ENCODE measurements around the gene C2orf15.
A peak's percentile ranks its signal among the peaks of the same experiment; 100 is the strongest.
"Not testable (repeated sequence)": the region's sequence is repeated elsewhere in the genome, so short reads cannot be mapped to it uniquely, and the experiment has no call there.

The C2orf15 gene

GRCh38 chr2:99111236-99111635, 30.3 kb upstream of the C2orf15 start:
- H3K27ac Mint-ChIP-seq: no peak overlapping the region
- TF ChIP-seq, protein P1, sequence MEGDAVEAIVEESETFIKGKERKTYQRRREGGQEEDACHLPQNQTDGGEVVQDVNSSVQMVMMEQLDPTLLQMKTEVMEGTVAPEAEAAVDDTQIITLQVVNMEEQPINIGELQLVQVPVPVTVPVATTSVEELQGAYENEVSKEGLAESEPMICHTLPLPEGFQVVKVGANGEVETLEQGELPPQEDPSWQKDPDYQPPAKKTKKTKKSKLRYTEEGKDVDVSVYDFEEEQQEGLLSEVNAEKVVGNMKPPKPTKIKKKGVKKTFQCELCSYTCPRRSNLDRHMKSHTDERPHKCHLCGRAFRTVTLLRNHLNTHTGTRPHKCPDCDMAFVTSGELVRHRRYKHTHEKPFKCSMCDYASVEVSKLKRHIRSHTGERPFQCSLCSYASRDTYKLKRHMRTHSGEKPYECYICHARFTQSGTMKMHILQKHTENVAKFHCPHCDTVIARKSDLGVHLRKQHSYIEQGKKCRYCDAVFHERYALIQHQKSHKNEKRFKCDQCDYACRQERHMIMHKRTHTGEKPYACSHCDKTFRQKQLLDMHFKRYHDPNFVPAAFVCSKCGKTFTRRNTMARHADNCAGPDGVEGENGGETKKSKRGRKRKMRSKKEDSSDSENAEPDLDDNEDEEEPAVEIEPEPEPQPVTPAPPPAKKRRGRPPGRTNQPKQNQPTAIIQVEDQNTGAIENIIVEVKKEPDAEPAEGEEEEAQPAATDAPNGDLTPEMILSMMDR (IDR thresholded peaks at IDR 0.05): no peak
- no peaks in the 10 kb centered on the region for H3K9me3 Mint-ChIP-seq

GRCh38 chr2:99111945-99112344, 29.6 kb upstream of the C2orf15 start:
- TF ChIP-seq, protein P1 (IDR thresholded peaks at IDR 0.05): no peak
- Mint-ChIP-seq H3K27me3 (ENCODE audit: low read depth, poor library complexity) (no peaks in the 10 kb centered on the region), H3K36me3 (ENCODE audit: low read depth) (no peaks in the 10 kb centered on the region), H3K4me1 (peaks cover 6% of the 10 kb centered on the region), H3K4me3 (no peak overlapping the region), H3K27ac (no peak overlapping the region), H3K9me3 (no peaks in the 10 kb centered on the region)
- no peak for DNase-seq

More at GRCh38 chr2:99111236-99111635, 30.3 kb upstream of the C2orf15 start:
- Mint-ChIP-seq H3K4me1 (peaks cover 6% of the 10 kb centered on the region), H3K36me3 (ENCODE audit: low read depth) (no peaks in the 10 kb centered on the region), H3K27me3 (ENCODE audit: low read depth, poor library complexity) (no peaks in the 10 kb centered on the region), H3K4me3 (no peak overlapping the region)
- DNase-seq: no peak

- no peaks in the 10 kb centered on the region for H3K27me3 Mint-ChIP-seq (ENCODE audit: low read depth, poor library complexity)
- TF ChIP-seq, protein P1 (IDR thresholded peaks at IDR 0.05): no peak
- H3K27ac Mint-ChIP-seq: no peak overlapping the region
- H3K4me3 Mint-ChIP-seq: no peak overlapping the region
- no peak for DNase-seq
- peaks cover 6% of the 10 kb centered on the region for H3K4me1 Mint-ChIP-seq
- H3K9me3 Mint-ChIP-seq: no peaks in the 10 kb centered on the region
- H3K36me3 Mint-ChIP-seq (ENCODE audit: low read depth): no peaks in the 10 kb centered on the region
These were observed 28.9 kb upstream of the C2orf15 start for GRCh38 chr2:99112617-99113016.

GRCh38 chr2:99127981-99128380, 13.5 kb upstream of the C2orf15 start:
- peaks cover 99% of the 10 kb centered on the region for H3K36me3 Mint-ChIP-seq (ENCODE audit: low read depth)
- H3K9me3 Mint-ChIP-seq: peaks cover 94% of the 10 kb centered on the region
- TF ChIP-seq, protein P1 (IDR thresholded peaks at IDR 0.05): no peak

DNA sequence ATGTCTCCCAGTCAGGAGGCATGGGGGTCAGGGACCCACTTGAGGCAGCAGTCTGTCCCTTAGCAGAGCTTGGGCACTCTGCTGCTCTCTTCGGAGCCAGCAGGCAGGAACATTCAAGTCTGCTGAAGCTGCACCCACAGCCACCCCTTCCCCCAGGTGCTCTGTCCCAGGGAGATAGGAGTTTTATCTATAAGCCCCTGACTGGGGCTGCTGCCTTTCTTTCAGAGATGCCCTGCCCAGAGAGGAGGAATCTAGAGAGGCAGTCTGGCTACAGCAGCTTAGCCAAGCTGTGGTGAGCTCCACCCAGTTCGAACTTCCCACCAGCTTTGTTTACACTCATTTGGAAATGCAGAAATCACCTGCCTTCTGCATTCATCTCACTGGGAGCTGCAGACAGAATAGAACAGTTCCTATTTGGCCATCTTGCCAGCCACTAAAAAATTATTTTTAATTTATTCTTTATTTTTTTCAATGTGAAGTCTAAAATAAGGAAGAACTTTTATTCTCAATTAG, 6.4 kb upstream of the C2orf15 start:
- not testable (repeated sequence) for H3K27me3 Mint-ChIP-seq (ENCODE audit: low read depth, poor library complexity); H3K27ac Mint-ChIP-seq; DNase-seq; H3K4me1 Mint-ChIP-seq; H3K4me3 Mint-ChIP-seq
- H3K9me3 Mint-ChIP-seq: peaks cover 97% of the 10 kb centered on the region
- H3K36me3 Mint-ChIP-seq (ENCODE audit: low read depth): peaks cover 96% of the 10 kb centered on the region

More at GRCh38 chr2:99127981-99128380, 13.5 kb upstream of the C2orf15 start:
- Mint-ChIP-seq H3K27me3 (ENCODE audit: low read depth, poor library complexity) (no peaks in the 10 kb centered on the region), H3K4me1 (peaks cover 6% of the 10 kb centered on the region), H3K27ac (no peak overlapping the region), H3K4me3 (no peak overlapping the region)
- no peak for DNase-seq

- peaks cover 24% of the 10 kb centered on the region for H3K4me1 Mint-ChIP-seq
- no peak overlapping the region for H3K27ac Mint-ChIP-seq
- peaks cover 18% of the 10 kb centered on the region for H3K27me3 Mint-ChIP-seq (ENCODE audit: low read depth, poor library complexity)
- H3K4me3 Mint-ChIP-seq: peak overlapping the region; percentile 13
- peaks cover 65% of the 10 kb centered on the region for H3K9me3 Mint-ChIP-seq
- no peak for DNase-seq
- TF ChIP-seq, protein P1 (IDR thresholded peaks at IDR 0.05): no peak
- H3K36me3 Mint-ChIP-seq (ENCODE audit: low read depth): peaks cover 57% of the 10 kb centered on the region
These were observed 2.5 kb upstream of the C2orf15 start for GRCh38 chr2:99139003-99139402.
